ENCODE results near the gene LY6G5C.
A peak's percentile ranks its signal among the peaks of the same experiment; 100 is the strongest.

Gene LY6G5C

DNA sequence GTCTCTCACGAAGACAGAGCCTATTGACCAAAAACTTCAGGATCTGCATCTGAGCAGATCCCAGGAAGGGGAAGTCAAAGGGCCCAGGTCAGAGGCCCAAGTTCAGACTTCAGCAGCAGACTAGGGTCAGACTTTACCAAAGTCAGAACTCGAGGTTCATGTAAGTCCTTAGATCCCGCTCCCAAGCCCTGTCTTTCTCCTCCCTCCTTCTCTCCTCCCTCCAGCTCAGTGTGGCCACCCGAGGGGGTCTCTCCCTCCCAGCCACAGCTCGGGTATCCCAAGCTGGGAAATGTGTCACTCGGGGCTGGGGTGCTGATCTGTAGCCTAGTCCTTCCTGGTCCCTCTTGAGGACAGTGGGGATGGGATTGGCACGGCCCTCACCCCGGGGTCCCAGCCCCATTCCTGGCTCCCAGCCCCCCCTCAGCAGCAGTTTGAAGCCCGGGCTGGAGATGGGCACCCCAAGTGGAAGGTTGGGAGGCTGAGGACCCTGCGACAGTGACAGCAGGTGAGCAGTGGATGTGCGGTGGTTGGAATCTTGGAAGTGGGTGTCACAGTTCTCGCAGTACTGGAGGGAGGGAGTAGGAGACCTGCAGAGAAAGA is 18.6 kb downstream of the LY6G5C start:
- H3K4me3 ChIP-seq (ENCODE audit: control insufficient read depth, low read depth, low read length): no peak overlapping the region
- DNase-seq (ENCODE audit: low read depth): no peak
- TF ChIP-seq, protein P1, sequence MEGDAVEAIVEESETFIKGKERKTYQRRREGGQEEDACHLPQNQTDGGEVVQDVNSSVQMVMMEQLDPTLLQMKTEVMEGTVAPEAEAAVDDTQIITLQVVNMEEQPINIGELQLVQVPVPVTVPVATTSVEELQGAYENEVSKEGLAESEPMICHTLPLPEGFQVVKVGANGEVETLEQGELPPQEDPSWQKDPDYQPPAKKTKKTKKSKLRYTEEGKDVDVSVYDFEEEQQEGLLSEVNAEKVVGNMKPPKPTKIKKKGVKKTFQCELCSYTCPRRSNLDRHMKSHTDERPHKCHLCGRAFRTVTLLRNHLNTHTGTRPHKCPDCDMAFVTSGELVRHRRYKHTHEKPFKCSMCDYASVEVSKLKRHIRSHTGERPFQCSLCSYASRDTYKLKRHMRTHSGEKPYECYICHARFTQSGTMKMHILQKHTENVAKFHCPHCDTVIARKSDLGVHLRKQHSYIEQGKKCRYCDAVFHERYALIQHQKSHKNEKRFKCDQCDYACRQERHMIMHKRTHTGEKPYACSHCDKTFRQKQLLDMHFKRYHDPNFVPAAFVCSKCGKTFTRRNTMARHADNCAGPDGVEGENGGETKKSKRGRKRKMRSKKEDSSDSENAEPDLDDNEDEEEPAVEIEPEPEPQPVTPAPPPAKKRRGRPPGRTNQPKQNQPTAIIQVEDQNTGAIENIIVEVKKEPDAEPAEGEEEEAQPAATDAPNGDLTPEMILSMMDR (conservative IDR thresholded peaks at IDR 0.05; ENCODE audit: control insufficient read depth, insufficient read depth, low read depth, low read length): no peak

DNA sequence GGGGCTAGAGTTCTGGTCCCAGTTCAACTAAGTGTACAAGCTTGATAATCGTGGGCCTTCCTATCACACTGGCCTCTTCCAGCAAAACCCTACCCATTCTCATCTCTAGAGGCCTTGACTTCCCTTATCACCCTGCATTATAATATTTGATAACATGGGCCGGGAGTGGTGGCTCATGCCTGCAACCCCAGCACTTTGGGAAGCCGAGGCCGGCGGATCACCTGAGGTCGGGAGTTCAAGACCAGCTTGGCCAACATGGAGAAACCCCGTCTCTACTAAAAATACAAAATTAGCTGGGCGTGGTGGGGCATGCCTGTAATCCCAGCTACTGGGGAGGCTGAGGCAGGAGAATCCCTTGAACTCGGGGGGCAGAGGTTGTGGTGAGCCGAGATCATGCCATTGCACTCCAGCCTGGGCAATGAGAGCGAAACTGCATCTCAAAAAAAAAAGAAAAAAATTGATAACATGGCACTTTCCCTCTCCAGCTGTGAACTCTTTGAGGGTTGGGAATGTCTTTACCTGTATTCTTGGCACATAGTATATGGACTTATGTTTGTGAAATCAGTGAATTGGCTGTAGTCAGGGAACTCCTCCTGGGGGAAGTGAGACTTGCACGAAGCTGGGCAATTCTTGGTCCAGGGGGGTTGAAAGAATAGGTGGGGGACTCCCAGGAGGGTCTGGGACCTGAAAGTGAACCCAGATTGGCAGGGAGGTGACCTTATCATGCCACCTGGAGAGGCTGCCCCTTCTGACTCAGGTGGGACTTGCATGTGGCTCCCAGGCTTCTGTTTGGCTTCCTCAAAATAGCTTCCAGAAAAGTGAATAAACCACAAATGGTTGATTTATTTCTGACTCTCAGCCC is 19.4 kb downstream of the LY6G5C start:
- H3K4me3 ChIP-seq (ENCODE audit: control insufficient read depth, low read depth, low read length): peak overlapping the region; percentile 89
- TF ChIP-seq, protein P1 (conservative IDR thresholded peaks at IDR 0.05; ENCODE audit: control insufficient read depth, insufficient read depth, low read depth, low read length): no peak
- DNase-seq (ENCODE audit: low read depth): no peak

DNA sequence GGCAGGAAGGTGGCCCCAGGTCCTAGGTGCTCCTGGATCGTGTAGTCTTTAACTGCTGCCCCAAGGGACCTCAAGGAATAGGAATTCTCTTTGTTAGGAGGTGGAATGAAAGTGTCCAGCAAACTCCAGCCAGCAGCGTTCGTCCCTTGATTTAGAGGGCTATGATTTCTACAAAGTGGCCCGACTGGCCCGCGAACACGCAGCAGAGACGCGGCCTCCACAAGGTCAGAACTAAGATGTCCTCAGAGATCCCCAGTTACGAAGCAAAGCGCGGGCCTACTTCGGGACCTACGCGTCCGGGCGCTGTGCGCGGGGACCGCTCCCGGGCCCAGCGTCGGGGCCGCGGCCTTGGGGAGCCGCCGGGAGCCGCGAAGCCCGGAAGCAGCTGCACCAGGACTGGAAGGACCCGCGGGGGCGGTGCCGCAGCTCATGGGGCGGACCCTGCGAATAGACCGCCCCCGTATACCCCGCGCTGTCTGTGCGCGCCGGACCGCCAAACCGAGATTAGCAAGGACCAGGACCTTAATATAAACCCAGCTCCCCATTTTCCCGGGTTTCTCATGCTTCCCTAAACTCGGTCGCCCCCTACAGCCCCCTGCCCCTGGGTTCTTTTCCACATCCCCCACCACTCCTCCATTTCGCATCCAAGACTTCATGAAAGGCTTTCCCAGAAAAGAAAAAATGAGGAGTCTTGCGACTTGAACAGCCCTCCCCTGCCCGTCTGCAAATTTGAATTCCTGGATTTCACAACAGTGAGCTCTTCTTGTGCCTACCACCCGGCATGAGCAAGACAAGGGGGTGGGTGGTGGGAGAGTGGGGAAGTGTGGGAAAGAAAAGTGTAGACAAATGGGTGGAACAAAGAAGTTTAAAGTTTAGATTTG is 20.2 kb downstream of the LY6G5C start, which contains the start of gene C6orf47:
C6orf47 (minus strand) TSS at position 398 of the 881 bp plus-strand sequence. CDS start 831 bp downstream, outside the sequence.
- H3K4me3 ChIP-seq (ENCODE audit: control insufficient read depth, low read depth, low read length): peak within 1 kb of the TSS; percentile 89
- DNase-seq (ENCODE audit: low read depth): peak; percentile 73
- TF ChIP-seq, protein P1 (conservative IDR thresholded peaks at IDR 0.05; ENCODE audit: control insufficient read depth, insufficient read depth, low read depth, low read length): no peak

DNA sequence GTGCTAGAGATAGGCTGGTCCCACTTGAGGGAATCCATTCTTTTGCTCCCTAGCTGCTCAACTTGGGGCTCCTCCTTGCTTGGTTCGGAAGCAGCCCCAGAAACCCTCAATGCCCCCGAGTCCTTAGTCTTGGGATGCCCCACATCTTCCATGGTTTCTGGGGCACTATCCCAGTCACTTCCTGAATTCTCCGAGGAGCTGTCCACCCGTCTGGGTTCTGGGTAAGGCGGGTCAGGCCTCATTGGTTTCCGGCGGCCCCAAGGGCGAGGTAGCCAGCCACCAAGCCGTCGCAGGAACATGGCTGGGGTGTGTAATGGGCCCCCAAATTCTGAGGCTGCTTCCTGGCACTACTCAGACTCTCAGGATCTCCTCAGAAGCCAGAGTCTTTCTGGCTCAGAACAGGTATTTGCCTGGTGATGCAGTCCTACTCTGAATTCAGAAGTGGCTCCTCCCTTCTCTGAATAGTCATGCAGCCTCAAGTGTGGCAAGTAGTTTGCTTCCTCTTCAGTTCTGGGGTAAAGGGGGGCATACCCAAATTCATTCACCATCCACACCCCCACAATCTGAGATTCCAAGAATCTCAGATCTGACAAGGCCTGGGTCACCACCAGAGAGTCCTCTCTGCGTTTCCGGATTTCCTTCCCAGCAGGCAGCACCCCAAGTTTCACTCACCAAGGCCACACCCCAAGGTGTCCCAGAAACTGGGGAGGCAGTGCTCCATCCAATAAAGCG is 21.1 kb downstream of the LY6G5C start:
- H3K4me3 ChIP-seq (ENCODE audit: control insufficient read depth, low read depth, low read length): peak overlapping the region; percentile 89
- peak; percentile 31 for DNase-seq (ENCODE audit: low read depth)
- TF ChIP-seq, protein P1 (conservative IDR thresholded peaks at IDR 0.05; ENCODE audit: control insufficient read depth, insufficient read depth, low read depth, low read length): no peak

DNA sequence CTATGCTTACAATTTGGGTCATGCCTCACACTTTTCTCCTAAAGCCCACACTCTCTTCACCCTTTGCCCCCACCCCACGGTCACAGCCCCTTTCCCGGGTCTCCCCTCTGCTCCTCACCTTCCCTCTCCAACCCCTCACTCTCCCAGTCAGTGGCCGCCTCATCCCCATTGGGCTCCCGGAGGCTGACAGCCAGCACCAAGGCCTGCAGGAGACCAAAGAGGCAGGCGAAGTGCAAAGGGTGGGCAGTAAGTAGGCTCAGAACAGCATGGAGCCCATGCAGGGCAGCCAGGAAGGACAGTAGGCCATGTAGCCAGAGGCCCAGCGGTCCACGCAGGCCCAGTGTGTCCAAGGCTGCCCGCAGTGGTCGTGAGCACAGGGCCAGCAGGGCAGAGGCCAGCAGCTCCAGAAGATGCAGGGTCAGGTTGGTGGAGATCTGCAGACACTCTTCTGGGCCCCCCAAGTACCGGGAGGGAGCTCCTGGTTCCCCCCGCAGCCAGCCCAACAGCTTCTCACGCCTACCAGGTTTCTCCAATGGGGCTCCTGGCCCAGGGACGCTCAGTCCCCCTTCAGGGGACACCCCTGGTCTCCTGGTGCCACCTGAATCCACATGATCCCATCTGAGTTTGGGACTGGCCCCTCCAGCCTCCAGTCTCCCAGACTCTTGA is 21.8 kb downstream of the LY6G5C start:
- DNase-seq (ENCODE audit: low read depth): no peak
- peak overlapping the region; percentile 89 for H3K4me3 ChIP-seq (ENCODE audit: control insufficient read depth, low read depth, low read length)
- TF ChIP-seq, protein P1 (conservative IDR thresholded peaks at IDR 0.05; ENCODE audit: control insufficient read depth, insufficient read depth, low read depth, low read length): no peak
